HG03378 (cell line): ENCODE data around the gene GGA1.
"Not testable (repeated sequence)": the region's sequence is repeated elsewhere in the genome, so short reads cannot be mapped to it uniquely, and the experiment has no call there.

Experiments
- ATAC-seq: cut with Tn5 transposase; IDR thresholded peaks from one replicate; pipeline ENCODE4 v1.9.1; 2021; ENCODE audit warnings: mild to moderate bottlenecking, moderate library complexity; ENCODE audit not compliant: unreplicated experiment

The GGA1 gene

DNA sequence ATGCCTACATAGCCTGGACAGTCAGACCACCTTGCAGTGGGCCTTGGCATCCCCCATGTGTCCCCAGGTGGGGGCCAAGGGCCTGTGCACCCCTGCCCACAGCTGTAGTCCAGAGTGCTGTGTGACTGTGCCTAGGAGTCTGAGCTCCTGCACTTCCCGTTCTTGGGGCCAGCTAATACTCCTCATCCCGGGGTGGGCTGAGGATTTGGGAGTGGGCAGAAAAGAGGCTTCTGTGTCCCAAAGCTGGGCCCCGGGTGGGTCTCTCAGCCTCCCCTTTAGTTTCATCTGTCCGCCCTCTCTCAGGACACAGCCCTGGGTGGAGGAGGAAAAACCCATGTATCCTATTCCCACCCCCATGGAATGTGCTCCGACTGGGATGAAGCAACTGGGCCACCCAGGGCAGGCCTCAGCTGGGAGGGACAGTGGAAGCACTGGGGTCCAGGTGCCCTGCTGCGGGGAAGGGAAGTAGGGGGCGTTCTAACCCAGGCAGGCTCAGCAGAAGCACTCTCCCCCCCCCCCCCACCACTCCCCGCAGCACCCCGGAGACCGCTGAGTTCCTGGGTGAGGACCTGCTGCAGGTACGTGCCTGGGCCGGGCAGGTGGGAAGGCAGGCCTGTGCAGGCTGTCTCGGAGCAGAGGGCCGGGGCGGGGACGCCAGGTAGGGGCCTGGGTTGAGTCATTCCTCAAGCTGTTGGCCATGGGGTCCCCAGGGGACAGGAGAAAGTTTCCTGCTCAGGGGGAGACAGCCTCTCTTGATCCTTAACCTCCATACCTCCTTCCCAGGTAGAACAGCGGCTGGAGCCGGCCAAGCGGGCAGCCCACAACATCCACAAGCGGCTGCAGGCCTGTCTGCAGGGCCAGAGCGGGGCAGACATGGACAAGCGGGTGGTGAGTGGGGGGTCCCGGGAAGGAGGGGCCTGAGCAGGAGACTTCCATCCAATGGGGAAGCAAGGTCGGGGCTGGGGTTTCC, 32.2 kb downstream of the GGA1 start:
- no peak for ATAC-seq

GRCh38 chr22:37641561-37641949, 32.9 kb downstream of the GGA1 start:
- ATAC-seq, result no peak

GRCh38 chr22:37643225-37643847, 34.7 kb downstream of the GGA1 start:
- peak; percentile 51 for ATAC-seq

- no peak for ATAC-seq
These were observed 38.7 kb downstream of the GGA1 start for GRCh38 chr22:37647317-37647716.

GRCh38 chr22:37647928-37648327, 39.3 kb downstream of the GGA1 start:
- ATAC-seq, result no peak

DNA sequence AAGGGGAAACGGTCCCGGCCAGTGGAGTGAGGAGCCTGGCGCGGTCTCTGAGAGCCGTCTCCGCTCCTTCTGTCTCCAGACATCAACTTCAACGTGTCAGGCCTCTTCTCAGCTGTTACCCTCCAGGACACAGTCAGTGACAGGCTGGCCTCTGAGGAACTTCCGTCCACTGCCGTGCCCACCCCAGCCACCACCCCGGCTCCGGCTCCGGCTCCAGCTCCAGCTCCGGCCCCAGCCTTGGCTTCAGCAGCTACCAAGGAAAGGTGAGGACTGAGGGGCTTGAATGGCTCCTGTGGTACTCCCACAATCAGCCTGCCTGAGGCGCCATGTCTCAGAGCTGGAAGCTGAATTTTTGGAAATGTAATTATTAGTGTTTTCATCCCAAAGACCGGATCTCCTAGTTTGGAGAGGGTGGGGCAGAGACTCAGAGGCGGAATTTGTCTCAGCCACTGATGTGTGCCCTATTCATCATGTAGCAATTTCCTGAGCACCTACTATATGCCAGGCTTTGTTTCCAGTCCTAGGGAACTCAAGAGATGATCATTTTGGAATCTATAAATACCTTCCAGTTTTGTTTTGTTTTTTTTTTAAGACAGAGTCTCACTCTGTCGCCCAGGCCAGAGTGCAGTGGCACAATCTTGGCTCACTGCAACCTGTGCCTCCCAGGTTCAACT, 42.0 kb downstream of the GGA1 start:
- no peak for ATAC-seq

DNA sequence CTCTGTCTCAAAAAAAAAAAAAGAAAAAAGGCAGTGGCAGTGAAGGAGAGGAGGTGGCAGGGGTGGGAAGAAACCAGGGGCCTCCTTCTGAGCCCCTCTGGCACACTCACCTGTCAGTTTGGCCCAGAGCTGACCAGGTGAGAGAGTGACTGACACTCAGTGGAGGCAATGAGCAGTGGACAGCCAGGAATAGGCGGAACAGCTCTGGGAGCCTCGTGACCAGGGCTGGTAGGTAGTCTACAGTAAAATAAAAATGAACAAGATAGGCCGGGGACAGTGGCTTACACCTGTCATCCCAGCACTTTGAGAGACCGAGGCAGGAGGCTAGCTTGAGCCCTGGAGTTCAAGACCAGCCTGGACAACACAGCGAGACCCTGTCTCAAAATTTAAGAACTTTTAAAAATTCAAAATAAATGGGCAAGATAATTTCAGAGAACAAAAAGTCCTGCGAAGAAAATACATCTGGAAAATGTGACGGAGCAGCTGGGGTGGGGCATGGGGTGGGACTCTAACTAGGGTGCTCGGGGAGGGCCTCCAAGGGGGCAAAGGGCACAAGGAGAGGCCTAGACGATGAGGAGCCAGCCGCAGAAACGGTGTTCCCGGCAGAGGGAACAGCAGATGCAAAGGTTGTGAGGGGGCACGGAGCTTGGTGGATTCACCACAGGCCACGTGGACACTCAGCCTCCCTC, 46.1 kb downstream of the GGA1 start:
- no peak for ATAC-seq

DNA sequence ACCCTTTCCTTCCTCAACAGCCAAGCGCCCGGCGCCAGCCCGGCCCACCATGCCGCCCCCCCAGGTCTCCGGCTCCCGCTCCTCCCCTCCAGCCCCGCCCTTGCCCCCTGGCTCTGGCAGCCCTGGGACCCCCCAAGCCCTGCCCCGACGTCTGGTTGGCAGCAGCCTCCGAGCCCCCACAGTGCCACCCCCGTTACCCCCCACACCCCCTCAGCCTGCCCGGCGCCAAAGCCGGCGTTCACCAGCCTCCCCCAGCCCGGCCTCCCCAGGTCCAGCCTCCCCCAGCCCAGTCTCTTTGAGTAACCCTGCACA, 46.6 kb downstream of the GGA1 start:
- no peak for ATAC-seq

- not testable (repeated sequence) for ATAC-seq
These were observed 47.9 kb downstream of the GGA1 start for GRCh38 chr22:37656583-37656982.

DNA sequence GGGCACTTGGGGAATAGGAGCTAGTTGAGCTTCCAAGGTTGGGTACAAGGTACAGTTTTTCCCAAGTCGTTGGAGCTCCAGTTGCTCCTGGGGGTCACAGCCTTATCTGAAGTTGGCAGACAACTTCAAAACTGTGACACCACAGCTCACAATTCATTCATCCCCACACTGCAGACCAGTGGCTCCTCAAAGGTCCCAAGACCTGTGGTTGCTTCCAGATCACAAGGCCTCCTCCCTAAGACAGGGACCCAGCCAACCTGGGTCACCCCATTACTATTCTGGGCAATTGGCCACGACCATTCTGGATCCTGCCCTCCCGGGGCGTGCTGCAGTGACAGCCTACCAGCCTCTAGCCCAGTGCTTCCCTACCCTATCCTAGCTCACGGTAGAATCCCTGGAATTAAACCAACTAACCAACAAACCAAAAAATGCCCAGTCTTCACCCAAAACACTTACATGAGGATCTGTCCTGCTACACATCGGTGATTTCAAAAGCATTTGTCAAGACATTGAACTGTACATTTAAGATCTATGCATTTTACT, 49.0 kb downstream of the GGA1 start:
- no peak for ATAC-seq

DNA sequence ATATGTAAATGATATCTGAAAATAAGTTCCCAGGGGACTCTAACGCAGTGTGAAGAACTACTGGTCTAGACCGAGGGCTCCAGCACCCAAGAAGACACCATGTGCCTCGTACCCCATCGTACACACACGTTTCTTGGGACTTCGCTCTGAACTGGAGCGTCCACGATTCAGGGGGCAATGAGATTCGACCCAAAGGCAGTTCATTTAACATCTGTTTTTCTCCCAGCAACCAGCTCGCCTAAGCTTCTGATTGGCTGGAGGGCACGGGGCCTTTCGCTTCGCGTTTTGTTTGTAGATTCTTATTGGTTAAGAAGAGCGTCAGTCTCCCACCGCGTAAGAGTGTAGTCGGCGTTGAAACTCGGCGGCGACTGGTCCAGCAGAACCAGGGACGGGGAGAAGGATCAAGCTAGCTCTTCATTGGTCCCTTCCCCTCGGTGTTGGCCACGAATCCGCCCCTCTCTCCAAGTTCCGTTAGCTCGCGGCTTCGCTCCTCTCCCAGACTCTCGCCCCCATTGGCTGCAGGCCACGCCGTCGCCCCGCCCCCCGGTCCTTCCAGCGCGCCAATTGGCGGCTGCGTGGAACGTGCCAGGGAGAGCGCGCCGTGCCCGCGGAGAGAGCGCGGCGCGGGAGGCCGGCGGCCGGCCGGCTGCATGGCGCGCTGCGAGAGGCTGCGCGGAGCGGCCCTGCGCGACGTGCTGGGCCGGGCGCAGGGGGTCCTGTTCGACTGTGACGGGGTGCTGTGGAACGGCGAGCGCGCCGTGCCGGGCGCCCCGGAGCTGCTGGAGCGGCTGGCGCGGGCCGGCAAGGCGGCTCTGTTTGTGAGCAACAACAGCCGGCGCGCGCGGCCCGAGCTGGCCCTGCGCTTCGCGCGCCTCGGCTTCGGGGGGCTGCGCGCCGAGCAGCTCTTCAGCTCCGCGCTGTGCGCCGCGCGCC, 49.8 kb downstream of the GGA1 start, which contains the start of gene PDXP:
Gene PDXP, plus strand, starts transcription at position 591 of the 933 bp plus-strand sequence. Its CDS starts 60 bp downstream, at position 651.
- peak; percentile 74 for ATAC-seq

- no peak for ATAC-seq
These were observed 50.6 kb downstream of the GGA1 start for GRCh38 chr22:37659066-37659896.

GRCh38 chr22:37659897-37660708, 51.5 kb downstream of the GGA1 start:
- no peak for ATAC-seq

DNA sequence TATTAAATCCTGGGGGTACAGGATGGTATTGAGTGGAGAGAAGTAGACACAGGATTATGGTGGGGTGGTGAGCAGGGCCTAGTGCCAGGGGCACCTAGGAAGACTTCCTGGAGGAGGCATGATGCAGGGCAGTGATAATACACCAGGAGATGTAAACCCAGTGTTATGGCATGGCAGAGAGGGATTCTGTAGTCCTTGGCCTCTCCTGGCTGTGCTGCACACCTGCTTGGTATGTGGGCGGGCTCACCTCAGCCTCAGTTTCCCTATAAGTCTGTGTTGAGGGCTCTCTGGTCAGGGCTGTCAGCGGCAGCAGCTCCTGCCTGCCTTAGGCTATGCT, 52.0 kb downstream of the GGA1 start:
- no peak for ATAC-seq

DNA sequence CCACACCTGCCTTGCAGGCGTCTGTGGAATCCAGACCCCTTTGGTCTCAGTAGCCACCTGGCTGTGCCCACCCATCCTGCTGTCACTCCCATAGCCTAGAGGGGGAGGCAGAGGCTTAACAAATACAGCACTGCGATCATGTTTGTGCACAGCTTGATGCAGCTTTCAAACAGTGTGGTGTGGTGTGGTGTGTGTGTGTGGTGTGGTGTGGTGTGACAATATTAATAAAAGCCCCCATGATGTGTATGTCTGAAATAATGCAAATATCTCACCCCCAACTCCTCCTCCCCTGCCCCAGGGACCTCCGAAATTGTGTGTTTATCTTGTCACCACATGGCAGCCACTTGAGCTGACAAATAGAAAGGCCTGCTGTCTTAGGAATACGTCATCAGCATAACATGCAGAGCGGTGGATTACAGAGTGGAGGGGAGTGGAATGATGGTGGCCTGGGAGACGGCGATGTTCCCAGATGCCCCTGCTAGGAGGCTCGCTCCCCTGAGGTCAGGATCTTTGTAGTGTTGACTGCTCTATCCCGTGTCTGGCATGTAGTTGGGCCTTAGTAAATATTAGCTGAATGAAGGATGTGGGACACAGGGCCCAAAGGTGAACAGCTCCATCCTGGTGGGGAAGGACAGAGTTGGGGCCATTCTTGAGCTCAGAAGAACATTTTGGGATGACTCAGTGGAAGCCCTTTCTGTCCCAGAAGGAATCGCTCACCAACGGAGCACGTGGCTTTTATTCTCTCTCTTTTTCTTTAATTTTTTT, 52.7 kb downstream of the GGA1 start:
- no peak for ATAC-seq

GRCh38 chr22:37662039-37662438, 53.4 kb downstream of the GGA1 start:
- no peak for ATAC-seq

- no peak for ATAC-seq
These were observed 55.0 kb downstream of the GGA1 start for GRCh38 chr22:37663521-37664140.
